ENCODE data around the gene BAIAP2L2.

BAIAP2L2 gene

GRCh38 chr22:38088629-38089473 lies 21.6 kb downstream of the BAIAP2L2 start:
- TF ChIP-seq OSR1 (CRISPR knock-in tag; IDR thresholded peaks at IDR 0.05): no peak
- no peak for TF ChIP-seq ZFP30 (CRISPR knock-in tag; IDR thresholded peaks at IDR 0.05)
- no peak for TF ChIP-seq ZNF565 (CRISPR knock-in tag; conservative IDR thresholded peaks at IDR 0.05; ENCODE audit: low read depth)
- TF ChIP-seq, protein P1, sequence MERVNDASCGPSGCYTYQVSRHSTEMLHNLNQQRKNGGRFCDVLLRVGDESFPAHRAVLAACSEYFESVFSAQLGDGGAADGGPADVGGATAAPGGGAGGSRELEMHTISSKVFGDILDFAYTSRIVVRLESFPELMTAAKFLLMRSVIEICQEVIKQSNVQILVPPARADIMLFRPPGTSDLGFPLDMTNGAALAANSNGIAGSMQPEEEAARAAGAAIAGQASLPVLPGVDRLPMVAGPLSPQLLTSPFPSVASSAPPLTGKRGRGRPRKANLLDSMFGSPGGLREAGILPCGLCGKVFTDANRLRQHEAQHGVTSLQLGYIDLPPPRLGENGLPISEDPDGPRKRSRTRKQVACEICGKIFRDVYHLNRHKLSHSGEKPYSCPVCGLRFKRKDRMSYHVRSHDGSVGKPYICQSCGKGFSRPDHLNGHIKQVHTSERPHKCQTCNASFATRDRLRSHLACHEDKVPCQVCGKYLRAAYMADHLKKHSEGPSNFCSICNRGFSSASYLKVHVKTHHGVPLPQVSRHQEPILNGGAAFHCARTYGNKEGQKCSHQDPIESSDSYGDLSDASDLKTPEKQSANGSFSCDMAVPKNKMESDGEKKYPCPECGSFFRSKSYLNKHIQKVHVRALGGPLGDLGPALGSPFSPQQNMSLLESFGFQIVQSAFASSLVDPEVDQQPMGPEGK (CRISPR knock-in tag; IDR thresholded peaks at IDR 0.05; ENCODE audit: borderline replicate concordance): no peak
- no peak for TF ChIP-seq ZNF70 (CRISPR knock-in tag; IDR thresholded peaks at IDR 0.05)
- TF ChIP-seq TCF4 (CRISPR knock-in tag; IDR thresholded peaks at IDR 0.05; ENCODE audit: borderline replicate concordance): no peak
- no peak for TF ChIP-seq TSHZ2 (CRISPR knock-in tag; IDR thresholded peaks at IDR 0.05)
- no peak for TF ChIP-seq PPARA (CRISPR knock-in tag; IDR thresholded peaks at IDR 0.05; ENCODE audit: borderline replicate concordance)
- ATAC-seq: no peak

- ATAC-seq: no peak; the same call in 2 of the 3 replicates
- TF ChIP-seq, protein P2, sequence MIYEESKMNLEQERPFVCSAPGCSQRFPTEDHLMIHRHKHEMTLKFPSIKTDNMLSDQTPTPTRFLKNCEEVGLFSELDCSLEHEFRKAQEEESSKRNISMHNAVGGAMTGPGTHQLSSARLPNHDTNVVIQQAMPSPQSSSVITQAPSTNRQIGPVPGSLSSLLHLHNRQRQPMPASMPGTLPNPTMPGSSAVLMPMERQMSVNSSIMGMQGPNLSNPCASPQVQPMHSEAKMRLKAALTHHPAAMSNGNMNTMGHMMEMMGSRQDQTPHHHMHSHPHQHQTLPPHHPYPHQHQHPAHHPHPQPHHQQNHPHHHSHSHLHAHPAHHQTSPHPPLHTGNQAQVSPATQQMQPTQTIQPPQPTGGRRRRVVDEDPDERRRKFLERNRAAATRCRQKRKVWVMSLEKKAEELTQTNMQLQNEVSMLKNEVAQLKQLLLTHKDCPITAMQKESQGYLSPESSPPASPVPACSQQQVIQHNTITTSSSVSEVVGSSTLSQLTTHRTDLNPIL (CRISPR knock-in tag; IDR thresholded peaks at IDR 0.05; ENCODE audit: low read depth): no peak
- TF ChIP-seq, protein P1 (CRISPR knock-in tag; IDR thresholded peaks at IDR 0.05; ENCODE audit: borderline replicate concordance): no peak
- TF ChIP-seq TOX (CRISPR knock-in tag; IDR thresholded peaks at IDR 0.05; ENCODE audit: borderline replicate concordance) (no peak), ESRRG (CRISPR knock-in tag; IDR thresholded peaks at IDR 0.05) (no peak), SNAI2 (CRISPR knock-in tag; IDR thresholded peaks at IDR 0.05) (no peak), ZC3H10 (CRISPR knock-in tag; IDR thresholded peaks at IDR 0.05) (no peak), ISL1 (CRISPR knock-in tag; IDR thresholded peaks at IDR 0.05) (no peak), OSR1 (CRISPR knock-in tag; IDR thresholded peaks at IDR 0.05) (no peak), CSDC2 (CRISPR knock-in tag; IDR thresholded peaks at IDR 0.05) (no peak), ZFP3 (CRISPR knock-in tag; IDR thresholded peaks at IDR 0.05) (no peak), BACH2 (CRISPR knock-in tag; IDR thresholded peaks at IDR 0.05; ENCODE audit: borderline replicate concordance) (no peak), ZNF8 (CRISPR knock-in tag; IDR thresholded peaks at IDR 0.05) (no peak), GLIS3 (CRISPR knock-in tag; IDR thresholded peaks at IDR 0.05) (no peak), ZNF70 (CRISPR knock-in tag; IDR thresholded peaks at IDR 0.05) (no peak), PPARA (CRISPR knock-in tag; IDR thresholded peaks at IDR 0.05; ENCODE audit: borderline replicate concordance) (no peak), TSHZ2 (CRISPR knock-in tag; IDR thresholded peaks at IDR 0.05) (no peak), ZFP30 (CRISPR knock-in tag; IDR thresholded peaks at IDR 0.05) (no peak), RARB (CRISPR knock-in tag; IDR thresholded peaks at IDR 0.05) (no peak), TCF4 (CRISPR knock-in tag; IDR thresholded peaks at IDR 0.05; ENCODE audit: borderline replicate concordance) (no peak)
- TF ChIP-seq, protein P3, sequence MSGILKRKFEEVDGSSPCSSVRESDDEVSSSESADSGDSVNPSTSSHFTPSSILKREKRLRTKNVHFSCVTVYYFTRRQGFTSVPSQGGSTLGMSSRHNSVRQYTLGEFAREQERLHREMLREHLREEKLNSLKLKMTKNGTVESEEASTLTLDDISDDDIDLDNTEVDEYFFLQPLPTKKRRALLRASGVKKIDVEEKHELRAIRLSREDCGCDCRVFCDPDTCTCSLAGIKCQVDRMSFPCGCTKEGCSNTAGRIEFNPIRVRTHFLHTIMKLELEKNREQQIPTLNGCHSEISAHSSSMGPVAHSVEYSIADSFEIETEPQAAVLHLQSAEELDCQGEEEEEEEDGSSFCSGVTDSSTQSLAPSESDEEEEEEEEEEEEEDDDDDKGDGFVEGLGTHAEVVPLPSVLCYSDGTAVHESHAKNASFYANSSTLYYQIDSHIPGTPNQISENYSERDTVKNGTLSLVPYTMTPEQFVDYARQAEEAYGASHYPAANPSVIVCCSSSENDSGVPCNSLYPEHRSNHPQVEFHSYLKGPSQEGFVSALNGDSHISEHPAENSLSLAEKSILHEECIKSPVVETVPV (CRISPR knock-in tag; IDR thresholded peaks at IDR 0.05): no peak
These were observed 22.6 kb downstream of the BAIAP2L2 start for GRCh38 chr22:38087855-38088254.

Measured in SK-N-SH treated with all-trans-retinoic acid at 6 μM for 48 hours (cell line).